Measurements from ENCODE around the gene SLC25A45. TPM values are rescaled to one million over a fixed set of nuclear protein-coding genes. Genes with fewer than 3 reads are reported as not detected.

The SLC25A45 gene
- total RNA-seq = 10 to 100 TPM; 50.9 to 61.1 (median 61.0) TPM
- 37.4 TPM for total RNA-seq (2013)

GRCh38 chr11:65382033-65382803, at the start of gene SLC25A45:
Gene SLC25A45 (minus strand): TSS chr11:65382646. CDS start chr11:65381951, 695 bp downstream.
- no peaks in the 10 kb centered on the region for H3K9me3 ChIP-seq (ENCODE audit: control insufficient read depth, insufficient read depth, low read length)
- H3K27me3 ChIP-seq (ENCODE audit: control insufficient read depth, insufficient read depth, low read length) = no peaks in the 10 kb centered on the region
- Mint-ChIP-seq H3K27ac (peak within 1 kb of the TSS; percentile 99), H3K27me3 (ENCODE audit: low read depth in 2 of 2) (no peaks in the 10 kb centered on the region), H3K4me3 (peak within 1 kb of the TSS; percentile 89), H3K9me3 (no peaks in the 10 kb centered on the region), H3K36me3 (no peaks in the 10 kb centered on the region), H3K4me1 (peaks cover 39 to 56% of the 10 kb centered on the region in 2 donors)
- peak; percentile 83 for TF ChIP-seq CTCF (IDR thresholded peaks at IDR 0.05)
- intact Hi-C loops (cut with micrococcal nuclease) = loop anchor here (1.0 kb wide), 4 partner anchors 34 to 128 kb away; no protein-coding TSS in a partner anchor
- H3K36me3 ChIP-seq (ENCODE audit: control insufficient read depth, insufficient read depth, low read length) = peaks cover 2% of the 10 kb centered on the region
- under 1% methylated on average over 26 of the region's 27 CpGs for WGBS (ENCODE audit: insufficient coverage)
- H3K4me3 ChIP-seq (ENCODE audit: low read length) = peak within 1 kb of the TSS; percentile 51
- H3K27ac ChIP-seq (ENCODE audit: low read length) = peak within 1 kb of the TSS; percentile 92
- peak; percentile 75 to 89 (median 79) for ATAC-seq
- peak; percentile 90 to 94 for DNase-seq
- peaks cover 81% of the 10 kb centered on the region for H3K4me1 ChIP-seq (ENCODE audit: control insufficient read depth, insufficient read depth, low read length)

- Histone ChIP-seq H3K36me3 (ENCODE audit: control insufficient read depth, insufficient read depth, low read length) (peaks cover 47% of the 10 kb centered on the region), H3K9me3 (ENCODE audit: control insufficient read depth, insufficient read depth, low read length) (no peaks in the 10 kb centered on the region), H3K4me1 (ENCODE audit: control insufficient read depth, insufficient read depth, low read length) (peaks cover 53% of the 10 kb centered on the region), H3K4me3 (ENCODE audit: low read length) (no peak overlapping the region), H3K27me3 (ENCODE audit: control insufficient read depth, insufficient read depth, low read length) (no peaks in the 10 kb centered on the region), H3K27ac (ENCODE audit: low read length) (peak overlapping the region; percentile 92)
- ATAC-seq (peak; percentile 52 to 71 (median 61)), DNase-seq (peak in 1 of 2 donors; percentile 85)
- H3K4me3 Mint-ChIP-seq = peak overlapping the region; percentile 95
- no peaks in the 10 kb centered on the region for H3K9me3 Mint-ChIP-seq
- H3K4me1 Mint-ChIP-seq = peaks cover 89% of the 10 kb centered on the region in 2 donors
- H3K27ac Mint-ChIP-seq = peak overlapping the region; percentile 98 to 100
- TF ChIP-seq CTCF (IDR thresholded peaks at IDR 0.05) = no peak
- intact Hi-C loops (cut with micrococcal nuclease) = loop anchor here (1.0 to 2.0 kb wide), 3 partner anchors 10 to 47 kb away; no protein-coding TSS in a partner anchor
- H3K36me3 Mint-ChIP-seq = no peaks in the 10 kb centered on the region
- WGBS (ENCODE audit: insufficient coverage) = 0% methylated on average over 1 of the region's 4 CpGs
- no peaks in the 10 kb centered on the region for H3K27me3 Mint-ChIP-seq (ENCODE audit: low read depth in 2 of 2)
These were observed 49.1 kb upstream of the SLC25A45 start for GRCh38 chr11:65431451-65432099.

GRCh38 chr11:65430406-65431217, 48.2 kb upstream of the SLC25A45 start:
- intact Hi-C loops (cut with micrococcal nuclease) = loop anchor here (1.0 to 2.0 kb wide), 3 partner anchors 9 to 46 kb away; no protein-coding TSS in a partner anchor
- Histone ChIP-seq H3K27me3 (ENCODE audit: control insufficient read depth, insufficient read depth, low read length) (no peaks in the 10 kb centered on the region), H3K36me3 (ENCODE audit: control insufficient read depth, insufficient read depth, low read length) (peaks cover 40% of the 10 kb centered on the region), H3K4me3 (ENCODE audit: low read length) (peak overlapping the region; percentile 11), H3K9me3 (ENCODE audit: control insufficient read depth, insufficient read depth, low read length) (no peaks in the 10 kb centered on the region), H3K27ac (ENCODE audit: low read length) (peak overlapping the region; percentile 92), H3K4me1 (ENCODE audit: control insufficient read depth, insufficient read depth, low read length) (peaks cover 47% of the 10 kb centered on the region)
- peak overlapping the region; percentile 98 to 100 for H3K27ac Mint-ChIP-seq
- TF ChIP-seq CTCF (IDR thresholded peaks at IDR 0.05) = no peak
- DNase-seq (peak in 1 of 2 donors; percentile 60), ATAC-seq (peak in 2 of 3 donors; percentile 6 to 14)
- H3K27me3 Mint-ChIP-seq (ENCODE audit: low read depth in 2 of 2) = no peaks in the 10 kb centered on the region
- H3K9me3 Mint-ChIP-seq = no peaks in the 10 kb centered on the region
- peaks cover 88 to 94% of the 10 kb centered on the region in 2 donors for H3K4me1 Mint-ChIP-seq
- peak overlapping the region; percentile 95 for H3K4me3 Mint-ChIP-seq
- WGBS (ENCODE audit: insufficient coverage) = 32% methylated on average over 3 of the region's 6 CpGs
- H3K36me3 Mint-ChIP-seq = peaks cover 7% of the 10 kb centered on the region
